IgD-negative memory B cell (primary cell): ENCODE data around the gene FBLN7. TPM values are rescaled to one million over a fixed set of nuclear protein-coding genes. Genes with fewer than 3 reads are reported as not detected.
"Not testable (repeated sequence)": the region's sequence is repeated elsewhere in the genome, so short reads cannot be mapped to it uniquely, and the experiment has no call there.

ENCODE experiments used
- H3K27ac Mint-ChIP-seq, 3 donors: one replicate each; pipeline ENCODE4 v1.8.0; 2020 to 2022; ENCODE audit warnings: mild to moderate bottlenecking in 3 of 3, mixed read lengths in 3 of 3, moderate library complexity in 1 of 3
- H3K27me3 Mint-ChIP-seq: one replicate; pipeline ENCODE4 v1.8.0; 2021; ENCODE audit warnings: mixed read lengths
- H3K36me3 Mint-ChIP-seq: one replicate; pipeline ENCODE4 v1.8.0; 2020; ENCODE audit warnings: mild to moderate bottlenecking, mixed read lengths
- H3K4me1 Mint-ChIP-seq, 3 donors: one replicate each; pipeline ENCODE4 v1.8.0; 2020 to 2022; ENCODE audit warnings: mixed read lengths in 3 of 3, mild to moderate bottlenecking in 1 of 3
- H3K4me3 Mint-ChIP-seq, 4 donors: one replicate each; pipeline ENCODE4 v1.8.0; 2020 to 2022; ENCODE audit warnings: mild to moderate bottlenecking in 4 of 4, mixed read lengths in 4 of 4, moderate library complexity in 3 of 4
- H3K9me3 Mint-ChIP-seq, 3 donors: one replicate each; pipeline ENCODE4 v1.8.0; 2020 to 2021; ENCODE audit warnings: mixed read lengths in 3 of 3, mild to moderate bottlenecking in 1 of 3
- polyA plus RNA-seq: library from polyadenylated mRNA; unstranded; fragments of 300-500 nt; fragmentation: Illumina TruSeq; gene quantifications from one replicate; pipeline ENCODE4 v1.2.3, GENCODE V29; 2021

FBLN7 gene
- polyA plus RNA-seq, 1 donor from 2014 or later = 0.20 TPM

DNA sequence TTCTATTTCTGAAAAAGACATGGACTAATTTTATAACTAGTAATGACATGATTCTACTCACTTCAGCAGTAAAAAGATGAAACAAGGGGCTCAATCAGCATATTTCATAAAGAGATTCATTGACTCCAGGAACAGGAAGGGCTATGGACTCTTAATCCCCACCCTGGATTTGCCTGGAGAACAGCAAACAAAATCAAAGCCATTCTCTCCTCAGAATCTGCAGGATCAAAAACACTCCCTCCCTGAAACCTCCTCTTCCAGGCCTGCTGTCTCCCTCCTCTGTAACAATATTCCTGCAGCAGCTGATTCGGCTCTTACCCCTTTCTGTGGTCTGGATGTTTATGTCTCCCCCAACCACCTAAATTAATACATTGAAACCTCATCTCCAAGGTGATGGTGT lies 59.7 kb downstream of the FBLN7 start:
- H3K27ac Mint-ChIP-seq = peak overlapping the region in 1 of 3 donors; percentile 59
- no peaks in the 10 kb centered on the region for H3K4me1 Mint-ChIP-seq
- peaks cover 2% of the 10 kb centered on the region for H3K27me3 Mint-ChIP-seq
- no peak overlapping the region for H3K4me3 Mint-ChIP-seq
- H3K9me3 Mint-ChIP-seq = peaks cover 3 to 10% (median 4%) of the 10 kb centered on the region in 3 donors
- H3K36me3 Mint-ChIP-seq = peaks cover 3% of the 10 kb centered on the region

DNA sequence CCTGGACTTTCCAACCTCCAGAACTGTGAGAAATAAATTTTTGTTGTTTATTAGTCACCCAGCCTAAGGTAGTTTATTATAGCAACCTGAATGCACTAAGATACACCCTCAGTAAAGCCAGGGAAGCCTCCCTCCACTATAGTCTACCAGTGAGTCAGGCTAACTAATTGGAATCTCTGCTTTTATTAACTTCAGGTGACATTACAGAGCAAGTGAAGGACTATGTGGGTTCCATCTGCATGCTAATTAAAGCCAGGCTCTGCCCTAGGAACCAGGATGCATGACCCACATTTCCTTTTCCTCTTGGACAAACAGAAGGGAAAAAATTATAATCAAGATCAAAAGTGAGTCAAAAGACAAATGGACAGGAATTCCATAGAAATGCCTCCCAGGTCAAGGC lies 60.6 kb downstream of the FBLN7 start:
- Mint-ChIP-seq H3K27ac (no peak overlapping the region), H3K36me3 (peaks cover 5% of the 10 kb centered on the region), H3K4me1 (no peaks in the 10 kb centered on the region), H3K4me3 (no peak overlapping the region), H3K27me3 (peaks cover 2% of the 10 kb centered on the region), H3K9me3 (peaks cover 3 to 13% (median 6%) of the 10 kb centered on the region in 3 donors)

DNA sequence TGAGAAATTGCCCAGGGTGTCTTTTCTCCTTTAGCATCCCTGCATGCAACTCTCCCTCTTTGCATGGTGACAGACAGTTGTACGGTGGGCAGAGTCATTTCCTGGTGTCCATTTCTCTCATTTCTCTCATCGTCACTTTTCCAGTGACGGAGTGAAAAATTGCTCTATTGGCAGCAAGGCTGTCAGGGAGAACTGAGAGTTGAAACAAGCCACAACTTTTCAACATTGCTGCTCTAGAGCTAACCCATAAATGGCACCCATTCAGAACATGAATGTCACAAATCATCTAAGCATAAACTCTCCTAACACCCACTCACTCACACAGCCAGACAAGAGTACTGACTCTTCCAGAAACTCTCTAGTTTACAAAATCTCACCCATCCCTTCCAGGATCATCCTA lies 61.0 kb downstream of the FBLN7 start:
- Mint-ChIP-seq H3K9me3 (peaks cover 3 to 16% (median 7%) of the 10 kb centered on the region in 3 donors), H3K27ac (peak overlapping the region in 1 of 3 donors; percentile 76)

DNA sequence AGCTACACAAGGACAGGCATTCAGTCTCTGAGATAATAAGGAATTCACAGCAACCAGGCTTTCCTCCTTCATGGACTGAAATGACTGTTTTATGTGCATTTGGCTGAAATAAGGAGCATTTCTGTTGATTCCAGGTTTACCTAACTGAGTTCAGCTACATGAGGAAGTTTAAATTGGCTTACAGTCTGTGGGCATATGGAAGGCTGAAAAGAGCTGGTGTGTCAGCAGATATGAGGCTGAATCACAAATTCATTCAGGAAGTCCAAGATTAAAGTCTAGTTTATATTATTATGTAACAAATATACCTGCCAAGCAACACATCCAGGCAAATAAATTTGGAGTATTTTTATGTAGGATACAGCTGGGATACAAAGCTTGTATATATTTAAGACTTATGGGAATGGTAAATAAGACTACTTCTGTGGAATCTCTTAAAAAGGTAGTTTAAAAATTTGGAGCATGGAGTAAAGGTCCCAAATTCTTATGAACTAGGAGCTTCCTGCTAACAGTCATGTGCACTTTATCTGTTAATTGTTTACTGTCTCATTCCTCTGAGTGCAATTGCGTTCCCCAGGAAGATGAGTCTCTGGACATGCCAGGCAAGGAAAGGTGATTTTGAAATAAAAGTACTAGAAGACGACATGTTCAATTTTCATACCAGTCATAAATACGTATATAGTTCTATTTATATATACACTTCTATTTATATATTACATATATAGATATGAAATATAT lies 63.7 kb downstream of the FBLN7 start:
- Mint-ChIP-seq H3K4me1 (no peaks in the 10 kb centered on the region), H3K9me3 (peaks cover 6 to 22% (median 14%) of the 10 kb centered on the region in 3 donors), H3K36me3 (peaks cover 5% of the 10 kb centered on the region), H3K27ac (peak overlapping the region in 1 of 3 donors; percentile 39), H3K27me3 (peaks cover 2% of the 10 kb centered on the region), H3K4me3 (no peak overlapping the region)

More for the DNA sequence above, 61.0 kb downstream of the FBLN7 start:
- H3K27me3 Mint-ChIP-seq = peaks cover 2% of the 10 kb centered on the region
- no peaks in the 10 kb centered on the region for H3K4me1 Mint-ChIP-seq
- H3K4me3 Mint-ChIP-seq = no peak overlapping the region
- peaks cover 5% of the 10 kb centered on the region for H3K36me3 Mint-ChIP-seq

DNA sequence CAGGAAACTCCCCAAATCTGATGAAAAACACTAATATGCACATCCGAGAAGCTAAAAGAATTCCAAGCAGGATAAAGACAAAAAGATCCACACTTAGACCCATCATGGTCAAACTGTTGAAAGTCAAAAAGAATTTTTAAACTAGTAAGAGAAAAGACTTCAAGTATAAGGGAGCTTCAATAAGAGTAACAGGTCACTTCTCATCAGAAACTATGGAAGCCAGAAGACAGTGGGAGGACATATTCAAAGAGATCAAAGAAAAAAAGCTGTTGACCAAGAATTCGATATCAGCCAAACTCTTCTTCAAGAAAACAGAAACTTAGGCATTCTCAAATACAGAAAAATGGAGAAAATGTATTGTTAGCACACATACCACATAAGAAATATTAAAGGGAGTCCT lies 66.2 kb downstream of the FBLN7 start:
- Mint-ChIP-seq H3K27ac (no peak overlapping the region), H3K27me3 (no peaks in the 10 kb centered on the region), H3K36me3 (peaks cover 8% of the 10 kb centered on the region), H3K9me3 (peaks cover 5 to 26% (median 14%) of the 10 kb centered on the region in 3 donors), H3K4me1 (no peaks in the 10 kb centered on the region), H3K4me3 (peak overlapping the region in 1 of 4 donors; percentile 37)

DNA sequence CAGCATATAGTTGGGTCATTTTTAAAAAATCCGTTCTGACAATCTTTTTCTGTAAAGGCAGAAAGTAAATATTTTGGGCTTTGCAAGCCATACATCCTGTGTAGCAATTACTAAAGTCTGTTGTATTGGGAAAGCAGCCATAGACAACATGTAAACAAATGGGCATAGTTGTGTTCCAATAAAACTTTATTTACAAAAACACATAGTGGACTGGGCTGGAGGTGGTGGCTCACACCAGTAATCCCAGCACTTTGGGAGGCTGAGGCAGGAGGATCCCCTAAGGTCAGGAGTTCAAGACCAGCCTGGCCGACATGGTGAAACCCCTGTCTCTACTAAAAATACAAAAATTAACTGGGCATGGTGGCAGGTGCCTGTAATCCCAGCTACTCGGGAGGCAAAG lies 69.7 kb downstream of the FBLN7 start:
- H3K4me3 Mint-ChIP-seq, H3K4me1 Mint-ChIP-seq, H3K27ac Mint-ChIP-seq, H3K27me3 Mint-ChIP-seq: not testable (repeated sequence)
- H3K9me3 Mint-ChIP-seq = peaks cover 3 to 19% (median 10%) of the 10 kb centered on the region in 3 donors
- H3K36me3 Mint-ChIP-seq = peaks cover 17% of the 10 kb centered on the region

DNA sequence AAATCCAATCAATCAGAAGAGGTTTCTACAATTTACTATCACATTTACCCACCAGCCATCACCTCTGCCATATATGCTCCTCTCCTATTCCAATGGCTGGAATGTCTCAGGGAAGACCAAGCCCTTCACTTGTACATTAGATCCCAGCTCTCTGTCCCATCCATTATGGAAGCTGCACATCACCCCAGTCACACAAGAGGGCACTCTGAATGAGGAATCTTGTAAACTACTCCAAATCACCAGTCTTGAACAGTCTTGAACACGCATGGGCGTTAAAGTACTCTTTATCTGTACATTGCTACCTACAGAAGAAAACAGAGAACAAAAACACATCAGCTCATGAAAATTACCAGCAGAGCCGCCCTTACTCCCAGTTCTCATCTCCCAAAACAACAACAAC lies 78.0 kb downstream of the FBLN7 start:
- Mint-ChIP-seq H3K27me3 (no peaks in the 10 kb centered on the region), H3K27ac (no peak overlapping the region), H3K36me3 (peaks cover 23% of the 10 kb centered on the region), H3K4me1 (no peaks in the 10 kb centered on the region), H3K4me3 (no peak overlapping the region), H3K9me3 (peaks cover 2 to 10% (median 2%) of the 10 kb centered on the region in 3 donors)

DNA sequence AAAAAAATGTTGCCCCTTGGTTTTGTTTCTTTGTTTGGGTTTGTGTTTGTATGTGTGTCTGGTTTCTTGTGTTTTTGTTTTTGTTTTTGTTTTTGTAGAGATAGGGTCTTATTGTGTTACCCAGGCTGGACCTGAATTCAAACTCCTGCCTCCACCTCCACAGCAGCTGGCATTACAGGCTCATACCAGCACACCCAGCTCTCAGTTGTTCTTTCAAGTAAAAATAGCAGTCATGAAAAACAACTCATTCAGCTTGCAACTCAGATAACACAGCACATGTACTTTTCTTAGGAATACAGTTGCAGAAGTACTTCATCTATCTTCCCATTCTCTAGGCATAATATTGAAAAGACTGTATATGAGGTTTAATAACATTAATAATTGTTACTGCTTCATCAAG lies 79.7 kb downstream of the FBLN7 start:
- no peaks in the 10 kb centered on the region for H3K27me3 Mint-ChIP-seq

DNA sequence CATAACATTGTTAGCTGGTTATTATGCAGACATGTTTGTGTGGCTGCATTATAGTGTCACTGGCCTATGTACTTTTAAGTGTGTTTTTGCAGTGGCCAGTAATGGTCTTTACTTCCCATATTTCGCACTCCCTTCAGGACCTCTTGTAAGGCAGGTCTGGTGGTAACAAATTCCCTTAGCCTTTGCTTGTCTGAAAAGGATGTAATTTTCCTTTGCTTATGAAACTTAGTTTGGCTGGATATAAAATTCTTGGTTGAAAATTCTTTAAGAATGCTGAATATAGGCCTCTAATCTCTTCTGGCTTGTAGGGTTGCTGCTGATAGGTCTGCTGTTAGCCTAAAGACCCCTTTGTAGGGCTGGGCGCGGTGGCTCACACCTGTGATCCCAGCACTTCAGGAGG lies 82.0 kb downstream of the FBLN7 start:
- Mint-ChIP-seq H3K27ac (no peak overlapping the region), H3K4me1 (no peaks in the 10 kb centered on the region), H3K4me3 (no peak overlapping the region), H3K27me3 (no peaks in the 10 kb centered on the region), H3K9me3 (peaks cover 2 to 8% (median 5%) of the 10 kb centered on the region in 3 donors), H3K36me3 (peaks cover 15% of the 10 kb centered on the region)

More for the DNA sequence above, 79.7 kb downstream of the FBLN7 start:
- Mint-ChIP-seq H3K9me3 (peaks cover 2 to 8% (median 5%) of the 10 kb centered on the region in 3 donors), H3K27ac (no peak overlapping the region), H3K4me1 (no peaks in the 10 kb centered on the region), H3K36me3 (peaks cover 19% of the 10 kb centered on the region), H3K4me3 (no peak overlapping the region)

DNA sequence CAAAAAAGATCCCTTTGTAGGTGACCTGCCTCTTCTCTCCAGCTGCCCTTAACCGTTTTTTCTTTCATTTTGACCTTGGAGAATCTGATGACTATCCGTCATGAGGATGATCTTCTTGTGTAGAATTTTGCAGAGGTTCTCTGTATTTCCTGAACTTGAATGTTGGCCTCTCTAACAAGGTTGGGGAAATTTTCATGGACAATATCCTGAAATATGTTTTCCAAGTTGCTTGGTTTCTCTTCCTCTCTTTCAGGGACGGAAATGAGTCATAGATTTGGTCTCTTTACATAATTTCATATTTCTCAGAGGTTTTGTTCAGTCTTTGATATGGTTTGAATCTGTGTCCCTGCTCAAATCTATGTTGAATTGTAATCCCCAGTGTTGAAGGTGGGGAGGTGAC lies 82.6 kb downstream of the FBLN7 start:
- H3K4me3 Mint-ChIP-seq = no peak overlapping the region
- no peaks in the 10 kb centered on the region for H3K4me1 Mint-ChIP-seq
- H3K27ac Mint-ChIP-seq = no peak overlapping the region
- H3K36me3 Mint-ChIP-seq = peaks cover 15% of the 10 kb centered on the region
- peaks cover 2 to 8% (median 5%) of the 10 kb centered on the region in 3 donors for H3K9me3 Mint-ChIP-seq
- H3K27me3 Mint-ChIP-seq = no peaks in the 10 kb centered on the region

DNA sequence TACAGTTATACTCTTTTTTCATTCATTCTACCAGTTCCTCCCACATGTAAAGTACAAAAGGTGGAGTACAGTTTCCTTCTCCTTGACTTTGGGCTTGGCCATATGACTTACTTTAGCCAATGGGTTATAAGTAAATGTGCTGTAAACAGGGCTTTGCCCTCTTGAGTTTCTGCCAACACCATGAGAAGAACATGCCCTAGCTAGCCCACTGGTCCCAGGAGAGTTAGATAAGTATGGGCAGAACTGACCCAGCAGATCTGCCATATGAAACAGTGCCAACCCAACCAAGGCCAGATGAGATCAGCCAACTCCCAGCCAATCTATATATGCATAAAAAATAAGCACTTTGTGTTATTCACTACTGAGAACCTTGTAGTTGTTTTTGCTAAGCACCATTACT lies 91.2 kb downstream of the FBLN7 start:
- Mint-ChIP-seq H3K4me1 (peaks cover 0 to 3% (median 1%) of the 10 kb centered on the region in 3 donors), H3K36me3 (peaks cover 20% of the 10 kb centered on the region), H3K27ac (no peak overlapping the region), H3K27me3 (no peaks in the 10 kb centered on the region), H3K4me3 (no peak overlapping the region), H3K9me3 (peaks cover 0 to 1% (median 0%) of the 10 kb centered on the region in 3 donors)

DNA sequence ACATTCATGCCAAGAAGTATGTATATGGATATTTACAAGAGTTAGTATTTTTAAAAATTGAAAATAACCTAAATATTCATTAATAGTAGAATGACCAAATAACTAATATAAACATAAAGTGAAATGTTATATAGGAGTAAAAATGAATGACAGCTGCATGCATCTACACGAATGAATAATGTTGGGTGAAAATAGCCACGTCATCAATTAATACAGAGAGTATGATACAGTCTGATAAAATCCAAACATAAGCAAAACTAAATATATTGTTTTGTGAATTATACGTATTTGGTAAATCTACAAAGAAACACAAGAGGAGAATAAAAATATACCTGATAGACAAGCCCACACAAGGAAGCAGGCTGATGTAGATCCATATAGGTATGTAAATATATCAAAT lies 92.2 kb downstream of the FBLN7 start:
- Mint-ChIP-seq H3K4me3 (no peak overlapping the region), H3K9me3 (peaks cover 0 to 1% (median 0%) of the 10 kb centered on the region in 3 donors), H3K27ac (no peak overlapping the region), H3K4me1 (peaks cover 0 to 4% (median 1%) of the 10 kb centered on the region in 3 donors), H3K27me3 (no peaks in the 10 kb centered on the region), H3K36me3 (peaks cover 18% of the 10 kb centered on the region)

Other genes with a start within 250 kb of the FBLN7 start
- 0.33 TPM for gene MERTK, start 239.8 kb upstream of the FBLN7 start, polyA plus RNA-seq
- gene TMEM87B, start 83.1 kb upstream of the FBLN7 start, polyA plus RNA-seq = 11.0 TPM
- 18.3 TPM for gene ZC3H8, start 116.7 kb downstream of the FBLN7 start, polyA plus RNA-seq
- gene ZC3H6, start 137.2 kb downstream of the FBLN7 start, polyA plus RNA-seq = 7.5 TPM